ENCODE measurements around the gene INAFM2.

The INAFM2 gene

DNA sequence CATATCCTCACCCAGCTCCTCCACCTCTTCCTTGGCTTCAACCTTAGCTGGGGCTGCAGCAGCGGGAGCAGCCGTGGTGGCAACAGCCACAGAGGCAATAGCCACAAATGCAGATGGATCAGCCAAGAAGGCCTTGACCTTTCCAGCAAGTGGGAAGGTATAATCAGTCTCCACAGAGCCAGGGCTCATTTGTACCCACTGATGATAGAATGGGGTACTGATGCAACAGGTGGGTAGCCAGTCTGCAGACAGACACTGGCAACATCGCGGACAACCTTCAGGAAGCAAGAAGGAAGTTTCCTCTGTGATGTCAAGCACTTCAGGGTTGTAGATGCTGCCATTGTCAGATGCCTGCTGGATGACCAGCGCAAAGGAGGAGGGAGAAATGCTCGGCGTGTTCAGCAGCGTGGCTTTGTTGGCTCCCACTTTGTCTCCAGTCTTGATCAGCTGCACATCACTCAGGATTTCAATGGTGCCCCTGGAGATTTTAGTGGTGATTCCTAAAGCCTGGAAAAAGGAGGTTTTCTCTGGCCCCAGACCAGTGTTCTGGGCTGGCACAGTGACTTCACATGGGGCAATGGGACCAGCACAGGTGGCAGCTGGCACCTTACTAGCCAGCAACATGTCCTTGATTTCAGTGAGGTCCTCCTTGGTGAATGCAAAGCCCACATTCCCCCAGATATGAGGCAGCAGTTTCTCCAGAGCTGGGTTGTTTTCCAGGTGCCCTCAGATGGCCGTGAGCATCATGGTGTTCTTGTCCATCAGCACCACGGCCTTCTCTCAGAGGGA, 10.9 kb upstream of the INAFM2 start:
- DNase-seq (ENCODE audit: insufficient read length, low spot score) (no peak), FAIRE-seq (no peak)
- TF ChIP-seq, protein P1, sequence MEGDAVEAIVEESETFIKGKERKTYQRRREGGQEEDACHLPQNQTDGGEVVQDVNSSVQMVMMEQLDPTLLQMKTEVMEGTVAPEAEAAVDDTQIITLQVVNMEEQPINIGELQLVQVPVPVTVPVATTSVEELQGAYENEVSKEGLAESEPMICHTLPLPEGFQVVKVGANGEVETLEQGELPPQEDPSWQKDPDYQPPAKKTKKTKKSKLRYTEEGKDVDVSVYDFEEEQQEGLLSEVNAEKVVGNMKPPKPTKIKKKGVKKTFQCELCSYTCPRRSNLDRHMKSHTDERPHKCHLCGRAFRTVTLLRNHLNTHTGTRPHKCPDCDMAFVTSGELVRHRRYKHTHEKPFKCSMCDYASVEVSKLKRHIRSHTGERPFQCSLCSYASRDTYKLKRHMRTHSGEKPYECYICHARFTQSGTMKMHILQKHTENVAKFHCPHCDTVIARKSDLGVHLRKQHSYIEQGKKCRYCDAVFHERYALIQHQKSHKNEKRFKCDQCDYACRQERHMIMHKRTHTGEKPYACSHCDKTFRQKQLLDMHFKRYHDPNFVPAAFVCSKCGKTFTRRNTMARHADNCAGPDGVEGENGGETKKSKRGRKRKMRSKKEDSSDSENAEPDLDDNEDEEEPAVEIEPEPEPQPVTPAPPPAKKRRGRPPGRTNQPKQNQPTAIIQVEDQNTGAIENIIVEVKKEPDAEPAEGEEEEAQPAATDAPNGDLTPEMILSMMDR (IDR thresholded peaks at IDR 0.05; ENCODE audit: insufficient read depth, missing control alignments): no peak

GRCh38 chr15:40313531-40314398, 9.7 kb upstream of the INAFM2 start:
- FAIRE-seq (no peak), DNase-seq (ENCODE audit: insufficient read length, low spot score) (no peak)
- TF ChIP-seq, protein P1 (IDR thresholded peaks at IDR 0.05; ENCODE audit: insufficient read depth, missing control alignments): no peak

DNA sequence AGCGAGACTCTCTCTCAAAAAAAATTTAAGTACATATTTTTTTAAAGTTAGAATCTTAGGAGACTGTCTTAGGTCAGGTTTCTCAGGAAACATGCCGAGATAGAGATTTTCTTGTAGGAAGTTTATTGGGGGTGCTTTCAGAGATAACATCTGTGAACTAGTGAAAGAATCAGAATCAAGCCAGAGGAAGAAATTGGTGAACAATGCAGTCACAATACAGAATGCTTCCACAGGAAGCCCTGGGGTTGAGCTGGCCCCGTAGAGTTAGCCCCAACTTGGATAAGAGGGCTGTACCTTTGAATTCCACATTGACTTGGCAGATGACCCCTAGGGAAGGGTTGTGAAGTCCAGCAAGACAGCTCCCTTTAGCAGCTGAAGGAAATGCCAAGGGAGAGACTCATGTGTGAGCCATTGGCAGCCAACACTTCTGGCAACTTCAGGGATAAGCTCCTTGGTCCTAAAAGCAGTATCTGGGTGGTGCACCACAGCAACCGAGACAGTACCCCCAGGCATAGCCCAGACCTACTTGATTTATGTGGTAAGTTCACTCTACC, 8.7 kb upstream of the INAFM2 start:
- DNase-seq (ENCODE audit: insufficient read length, low spot score): no peak
- no peak for FAIRE-seq
- TF ChIP-seq, protein P1 (IDR thresholded peaks at IDR 0.05; ENCODE audit: insufficient read depth, missing control alignments): no peak

DNA sequence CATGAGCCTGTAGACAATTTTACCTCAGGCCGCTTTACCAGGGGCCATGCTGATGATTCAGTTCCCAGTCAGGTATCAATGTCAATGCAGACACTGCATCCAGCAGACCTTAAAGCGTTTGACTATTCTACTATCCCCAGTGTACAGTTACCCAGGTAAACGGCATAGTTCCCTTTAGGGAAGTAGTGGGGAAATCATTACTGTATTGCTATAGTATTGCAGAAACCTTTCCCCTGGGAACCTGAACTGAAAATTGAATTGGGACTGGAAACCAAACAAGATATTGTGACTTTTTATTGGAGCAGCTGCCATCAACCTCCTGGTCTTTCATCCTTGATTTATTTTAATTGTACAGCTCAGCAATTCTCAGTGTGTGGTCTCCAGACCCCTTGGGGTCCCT, 6.6 kb upstream of the INAFM2 start:
- FAIRE-seq (no peak), DNase-seq (ENCODE audit: insufficient read length, low spot score) (no peak)
- TF ChIP-seq, protein P1 (IDR thresholded peaks at IDR 0.05; ENCODE audit: insufficient read depth, missing control alignments): no peak

- no peak for FAIRE-seq
- DNase-seq (ENCODE audit: insufficient read length, low spot score): no peak
- TF ChIP-seq, protein P1 (IDR thresholded peaks at IDR 0.05; ENCODE audit: insufficient read depth, missing control alignments): no peak
Observed at GRCh38 chr15:40317580-40317979, 5.9 kb upstream of the INAFM2 start.

DNA sequence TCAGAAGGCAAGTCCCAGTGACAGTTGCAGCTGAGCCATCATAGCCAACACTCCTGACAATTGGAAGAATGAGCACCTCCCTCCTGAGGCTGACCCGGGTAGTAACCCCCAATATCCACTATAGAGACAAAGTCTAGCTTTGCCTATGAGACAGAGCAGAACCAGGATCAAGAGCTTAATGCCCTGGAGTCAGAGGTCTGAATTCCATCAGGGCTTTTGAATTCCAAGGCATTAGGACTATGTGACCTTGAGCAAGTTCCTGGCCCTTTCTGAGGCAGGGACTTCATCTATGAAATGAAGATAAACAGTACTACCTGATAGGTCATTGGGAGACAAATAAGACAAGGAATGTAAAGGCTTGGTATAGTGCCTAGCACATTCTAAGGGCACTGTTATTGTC, 3.1 kb upstream of the INAFM2 start:
- DNase-seq (ENCODE audit: insufficient read length, low spot score) (no peak), FAIRE-seq (no peak)
- TF ChIP-seq, protein P1 (IDR thresholded peaks at IDR 0.05; ENCODE audit: insufficient read depth, missing control alignments): no peak
